ENCODE results near the gene TSGA10IP. TPM values are rescaled to one million over a fixed set of nuclear protein-coding genes. Genes with fewer than 3 reads are reported as not detected.

Gene TSGA10IP
- total and polyA plus RNA-seq, 2 experiments from 2014 or later = 1.6 to 2.0 TPM

- Mint-ChIP-seq H3K9me3 (no peaks in the 10 kb centered on the region), H3K4me3 (no peak overlapping the region; the same call in 2 of the 3 replicates), H3K36me3 (ENCODE audit: low read depth) (peaks cover 2% of the 10 kb centered on the region; the same call in 1 of the 3 replicates), H3K27me3 (ENCODE audit: insufficient read depth, low read depth, poor library complexity) (peaks cover 11% of the 10 kb centered on the region), H3K4me1 (peaks cover 35% of the 10 kb centered on the region), H3K27ac (no peak overlapping the region)
- peak overlapping the region; percentile 70 for H2AFZ ChIP-seq
- no peaks in the 10 kb centered on the region for H3K27me3 ChIP-seq (ENCODE audit: insufficient read depth)
- H3K27ac ChIP-seq (ENCODE audit: low read depth) = no peak overlapping the region
- H3F3A ChIP-seq (replicated peaks; ENCODE audit: low read depth) = peaks cover 6% of the 10 kb centered on the region; the same call in 1 of the 2 replicates
- DNase-seq (ENCODE audit: low spot score) = no peak
- H3K4me1 ChIP-seq (ENCODE audit: insufficient read depth) = peaks cover 20% of the 10 kb centered on the region
- H3K79me2 ChIP-seq (replicated peaks; ENCODE audit: insufficient read depth) = no peaks in the 10 kb centered on the region
- no peaks in the 10 kb centered on the region for H3K9me2 ChIP-seq (ENCODE audit: insufficient read depth)
- no peaks in the 10 kb centered on the region for H4K20me1 ChIP-seq (replicated peaks; ENCODE audit: insufficient read depth)
- H3K4me3 ChIP-seq = no peak overlapping the region; the same call in 1 of the 2 replicates
- no peaks in the 10 kb centered on the region for H3K36me3 ChIP-seq (ENCODE audit: insufficient read depth)
- TF ChIP-seq NANOG (IDR thresholded peaks at IDR 0.05; ENCODE audit: borderline replicate concordance) = no peak
- no peak for TF ChIP-seq ETS1 (IDR thresholded peaks at IDR 0.05)
- TF ChIP-seq ZNF462 (CRISPR knock-in tag; IDR thresholded peaks at IDR 0.05) = no peak
- no peak for TF ChIP-seq JUNB (IDR thresholded peaks at IDR 0.05; ENCODE audit: unreplicated experiment)
- no peak for TF ChIP-seq EZH2 (IDR thresholded peaks at IDR 0.05; ENCODE audit: low read depth, unreplicated experiment)
- no peak for TF ChIP-seq POLR2AphosphoS5 (IDR thresholded peaks at IDR 0.05; ENCODE audit: low read depth)
- TF ChIP-seq EZH2phosphoT487 (IDR thresholded peaks at IDR 0.05; ENCODE audit: unreplicated experiment) = no peak
- H3K4me2 ChIP-seq = peak overlapping the region; percentile 76
- no peak for ATAC-seq
These were observed 513 bp upstream of the TSGA10IP start for GRCh38 chr11:65944767-65945166.
